Measurements from ENCODE around the gene SPAG6.
A peak's percentile ranks its signal among the peaks of the same experiment; 100 is the strongest.

The SPAG6 gene

GRCh38 chr10:22433875-22434274 is 88.6 kb downstream of the SPAG6 start:
- no peak for DNase-seq (ENCODE audit: low read depth in 2 of 3, low spot score in 1 of 3)

DNA sequence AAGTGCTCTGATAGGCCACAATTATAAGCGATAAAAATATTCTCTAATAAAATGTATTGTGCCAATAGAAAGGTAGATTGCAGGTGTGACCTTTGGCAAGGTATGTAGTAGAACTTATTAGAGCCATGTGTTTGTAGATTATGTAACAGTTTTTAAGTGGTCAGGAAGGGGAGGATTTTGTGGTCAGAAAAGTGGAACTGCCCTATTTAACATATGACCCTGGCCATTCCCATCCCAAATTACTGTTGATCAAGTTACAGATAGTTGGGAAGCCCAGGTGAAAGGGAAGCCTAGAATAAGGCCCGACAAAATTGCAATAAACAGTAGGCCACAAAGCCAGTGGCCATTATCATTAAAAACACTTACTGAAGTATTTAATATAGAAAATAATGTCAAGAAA is 89.2 kb downstream of the SPAG6 start:
- DNase-seq (ENCODE audit: low read depth in 2 of 3, low spot score in 1 of 3) = no peak

- no peak for DNase-seq (ENCODE audit: low read depth in 2 of 3, low spot score in 1 of 3)
These were observed 90.4 kb downstream of the SPAG6 start for GRCh38 chr10:22435650-22436049.

- DNase-seq (ENCODE audit: low read depth in 2 of 3, low spot score in 1 of 3) = peak in 2 of 3 donors; percentile 8 to 14
These were observed 91.2 kb downstream of the SPAG6 start for GRCh38 chr10:22436526-22436892.

GRCh38 chr10:22436893-22437619 is 91.8 kb downstream of the SPAG6 start:
- DNase-seq (ENCODE audit: low read depth in 2 of 3, low spot score in 1 of 3) = peak; percentile 71 to 76 (median 72)

DNA sequence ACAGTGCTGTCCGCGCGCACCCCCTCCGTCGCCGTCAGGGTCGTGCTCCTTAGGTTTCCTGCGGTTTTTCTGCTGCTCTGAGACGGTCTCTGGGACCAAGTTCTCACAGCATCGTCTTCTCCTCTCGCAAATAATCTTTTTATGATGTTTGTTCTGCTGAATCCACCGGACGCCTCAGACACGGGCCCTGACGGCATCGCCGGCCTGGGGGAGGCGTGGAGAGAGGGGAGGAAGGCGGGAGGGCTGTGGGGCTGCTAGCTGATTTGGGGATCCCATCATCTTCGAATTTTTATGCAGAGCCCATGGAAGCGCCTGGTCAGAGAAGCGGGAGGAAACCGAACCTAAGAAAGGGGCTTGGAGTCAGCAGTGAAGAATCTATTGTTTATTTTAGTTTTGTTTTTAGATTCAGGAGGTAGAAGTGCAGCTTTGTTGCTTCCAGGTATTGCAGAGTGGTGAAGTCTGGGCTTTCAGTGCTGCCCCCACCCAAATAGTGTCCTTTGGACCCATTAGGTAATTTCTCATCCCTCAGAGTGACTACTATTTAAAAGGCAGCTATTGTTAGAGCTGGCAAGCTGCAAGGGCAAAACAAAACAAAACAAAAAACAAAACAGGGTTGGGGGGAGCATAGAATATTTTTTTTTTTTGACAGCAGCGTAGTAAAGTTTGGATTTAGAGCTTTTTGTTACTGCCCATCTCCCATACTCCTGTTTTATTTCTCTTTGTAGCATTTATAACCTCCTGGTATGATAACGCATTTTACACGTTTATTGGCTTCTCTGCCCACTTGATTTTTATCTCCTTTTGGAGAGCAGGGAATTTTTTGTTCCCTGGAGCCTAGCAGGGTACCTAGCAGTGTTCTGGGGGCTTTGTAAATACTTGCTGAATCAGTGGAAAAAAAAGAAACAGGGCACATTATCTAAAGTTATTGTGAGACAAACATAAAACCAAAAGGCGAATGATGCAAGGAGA is 92.6 kb downstream of the SPAG6 start:
- DNase-seq (ENCODE audit: low read depth in 2 of 3, low spot score in 1 of 3) = peak in 2 of 3 donors; percentile 22 to 23

DNA sequence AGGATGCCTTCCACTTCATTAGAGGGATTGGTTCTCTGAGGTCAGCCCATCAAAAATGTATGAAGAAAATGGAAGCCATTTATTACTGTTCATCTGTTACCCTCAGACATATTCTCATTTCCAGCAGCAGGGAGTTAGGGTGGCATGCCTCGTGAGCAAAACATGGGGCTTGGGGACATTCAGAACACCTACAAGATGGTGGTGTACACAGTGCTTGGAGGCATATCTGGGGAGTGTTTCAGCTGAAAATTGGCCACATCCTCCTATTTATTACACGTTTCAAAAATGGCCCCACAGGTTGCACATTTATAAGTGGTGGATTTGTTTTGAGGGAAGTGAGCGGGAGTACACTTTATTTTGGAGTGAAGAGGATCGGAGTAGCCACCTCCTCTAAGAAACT is 93.4 kb downstream of the SPAG6 start:
- no peak for DNase-seq (ENCODE audit: low read depth in 2 of 3, low spot score in 1 of 3)

- DNase-seq (ENCODE audit: low read depth in 2 of 3, low spot score in 1 of 3) = no peak
These were observed 96.8 kb downstream of the SPAG6 start for GRCh38 chr10:22442063-22442462.

DNA sequence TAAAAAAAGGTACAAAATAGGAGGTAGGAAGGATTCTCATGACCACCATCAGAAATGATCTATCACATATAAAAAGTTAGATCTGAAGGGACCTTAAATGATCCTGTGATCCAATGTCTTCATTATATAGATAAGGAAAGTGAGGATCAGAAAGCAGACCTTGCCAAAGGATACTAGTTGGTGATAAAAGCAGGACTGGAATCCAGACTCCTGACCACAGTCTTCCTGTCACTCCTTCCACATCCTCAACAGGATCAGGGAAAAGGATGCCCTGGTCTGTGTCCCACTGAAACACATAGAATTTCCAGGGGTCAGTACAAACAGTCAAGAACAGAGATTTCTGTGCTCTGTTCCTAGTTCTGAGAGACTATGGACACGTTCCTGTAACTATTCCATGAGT is 97.2 kb downstream of the SPAG6 start:
- DNase-seq (ENCODE audit: low read depth in 2 of 3, low spot score in 1 of 3) = no peak

- no peak for DNase-seq (ENCODE audit: low read depth in 2 of 3, low spot score in 1 of 3)
These were observed 98.0 kb downstream of the SPAG6 start for GRCh38 chr10:22443175-22443901.

- DNase-seq (ENCODE audit: low read depth in 2 of 3, low spot score in 1 of 3) = no peak
These were observed 99.0 kb downstream of the SPAG6 start for GRCh38 chr10:22444219-22444788.

GRCh38 chr10:22445495-22445894 is 100.2 kb downstream of the SPAG6 start:
- DNase-seq (ENCODE audit: low read depth in 2 of 3, low spot score in 1 of 3) = no peak

DNA sequence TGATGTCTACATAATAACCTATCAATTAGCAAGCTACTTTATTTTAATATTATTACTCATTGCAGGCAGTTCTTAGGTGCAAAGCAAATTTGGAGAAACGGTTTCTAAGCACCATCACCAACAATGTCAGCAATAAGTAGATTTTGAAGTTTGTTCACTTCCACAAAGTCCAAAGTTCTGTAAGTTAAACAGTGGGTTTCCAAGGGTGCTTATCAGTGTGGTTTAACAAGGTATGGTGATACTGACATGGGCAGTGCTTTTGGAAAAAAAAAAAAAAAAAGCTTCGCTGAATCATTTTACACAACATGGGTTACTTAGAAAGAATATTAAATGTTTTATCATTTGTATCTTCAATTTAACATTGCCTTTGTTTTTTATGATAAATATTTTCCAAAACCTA is 101.8 kb downstream of the SPAG6 start:
- DNase-seq (ENCODE audit: low read depth in 2 of 3, low spot score in 1 of 3) = no peak

DNA sequence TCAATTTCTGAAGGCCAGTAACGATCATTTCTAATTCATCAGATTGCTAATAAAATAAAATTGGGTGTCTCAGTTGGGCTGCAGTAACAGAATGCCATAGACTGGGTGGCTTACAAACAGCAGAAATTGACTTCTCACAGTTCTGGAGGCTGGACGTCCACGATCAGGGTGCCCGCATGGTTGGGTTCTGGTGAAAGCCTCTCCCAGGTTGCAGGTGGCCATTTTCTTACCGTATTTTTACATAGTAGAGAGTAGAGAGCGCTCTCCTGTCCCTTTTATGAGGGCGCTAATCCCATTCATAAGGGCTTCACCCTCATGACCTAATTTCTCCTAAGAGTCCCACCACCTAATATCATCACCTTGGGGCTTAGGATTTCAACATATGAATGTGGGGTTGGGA is 106.0 kb downstream of the SPAG6 start:
- no peak for DNase-seq (ENCODE audit: low read depth in 2 of 3, low spot score in 1 of 3)

GRCh38 chr10:22453320-22453719 is 108.0 kb downstream of the SPAG6 start:
- no peak for DNase-seq (ENCODE audit: low read depth in 2 of 3, low spot score in 1 of 3)

- no peak for DNase-seq (ENCODE audit: low read depth in 2 of 3, low spot score in 1 of 3)
These were observed 108.8 kb downstream of the SPAG6 start for GRCh38 chr10:22453948-22454591.

DNA sequence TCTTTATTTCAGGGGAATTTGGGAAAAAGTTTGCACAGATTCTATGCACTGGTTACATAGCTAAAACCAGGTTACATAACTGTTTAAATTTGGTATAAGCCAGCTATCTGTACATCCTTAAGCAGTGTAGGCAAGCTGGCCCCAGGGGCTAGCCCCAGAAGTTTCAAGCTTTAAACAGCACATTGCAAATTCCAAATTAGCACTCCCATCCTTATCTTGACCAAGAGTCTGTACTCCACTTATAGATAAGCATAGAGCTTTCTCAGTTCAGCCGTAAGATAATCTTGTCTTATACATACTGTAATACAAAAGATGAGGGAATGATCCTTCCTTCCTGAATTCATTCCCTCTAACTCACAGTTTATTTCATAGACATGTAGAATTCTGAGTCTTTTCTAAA is 109.3 kb downstream of the SPAG6 start:
- DNase-seq (ENCODE audit: low read depth in 2 of 3, low spot score in 1 of 3) = no peak

- DNase-seq (ENCODE audit: low read depth in 2 of 3, low spot score in 1 of 3) = no peak
These were observed 110.0 kb downstream of the SPAG6 start for GRCh38 chr10:22455068-22455857.

DNA sequence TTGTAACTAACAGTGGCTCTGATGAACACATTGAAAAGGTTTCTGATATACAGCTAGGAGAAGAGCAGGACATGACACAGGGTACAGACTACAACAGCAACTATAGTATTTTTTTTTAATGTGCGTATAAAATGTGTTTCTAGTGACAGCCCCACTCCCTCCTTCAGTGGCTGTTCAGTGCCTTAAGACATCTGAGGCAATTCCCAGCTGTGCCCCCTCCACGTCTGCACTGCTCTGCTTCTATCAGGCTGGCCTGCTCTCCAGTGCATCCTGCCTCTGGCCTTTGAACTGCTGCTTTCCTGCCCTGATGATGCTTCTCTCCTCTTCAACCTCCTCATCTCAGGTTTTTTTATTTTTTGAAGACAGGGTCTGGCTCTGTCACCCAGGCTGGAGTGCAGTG is 111.2 kb downstream of the SPAG6 start:
- no peak for DNase-seq (ENCODE audit: low read depth in 2 of 3, low spot score in 1 of 3)
